DMS114 treated with DMSO at 0.1 percent for 48 hours (cell line): ENCODE measurements around the gene SBF2.
A peak's percentile ranks its signal among the peaks of the same experiment; 100 is the strongest.

Experiments
- DNase-seq: peaks from one replicate; lab custom pipeline; 2025; ENCODE audit not compliant: unreplicated experiment; lab: John Stamatoyannopoulos, UW

The SBF2 gene

DNA sequence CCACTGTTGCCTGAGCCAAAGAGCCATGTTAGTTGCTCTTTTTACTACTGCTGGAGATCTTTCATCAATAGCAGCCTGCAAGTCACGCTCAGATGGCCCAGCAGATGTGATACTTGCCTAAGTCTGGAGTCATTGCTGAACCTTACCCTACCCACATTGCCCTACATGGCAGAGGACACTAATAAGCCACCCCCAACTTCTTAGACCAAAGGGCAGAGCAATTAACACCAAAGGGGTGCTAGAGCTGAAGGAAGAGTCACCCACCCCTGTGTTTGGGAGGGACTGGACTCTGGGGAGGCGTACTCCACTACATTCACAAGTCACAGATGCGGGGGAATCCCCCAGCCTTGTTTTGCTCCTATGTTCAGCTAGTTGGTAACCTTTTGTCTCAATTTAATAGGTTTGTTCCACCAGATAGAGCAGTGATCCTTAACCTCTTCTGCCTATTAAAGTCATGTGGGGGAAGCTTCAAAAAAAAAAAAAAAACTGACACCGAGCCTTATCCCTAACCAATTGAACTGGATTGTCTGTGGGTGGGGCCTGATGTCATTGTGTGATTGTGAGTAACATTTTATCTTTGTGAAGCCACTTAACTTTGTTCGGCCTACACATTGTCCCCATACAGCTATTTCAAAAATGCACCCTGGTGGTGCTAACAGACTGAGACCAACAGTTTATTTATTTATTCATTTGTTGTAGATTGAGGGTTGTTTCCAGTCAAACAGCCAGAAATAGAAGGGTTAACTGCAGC, 23.9 kb upstream of the SBF2 start:
- no peak for DNase-seq

DNA sequence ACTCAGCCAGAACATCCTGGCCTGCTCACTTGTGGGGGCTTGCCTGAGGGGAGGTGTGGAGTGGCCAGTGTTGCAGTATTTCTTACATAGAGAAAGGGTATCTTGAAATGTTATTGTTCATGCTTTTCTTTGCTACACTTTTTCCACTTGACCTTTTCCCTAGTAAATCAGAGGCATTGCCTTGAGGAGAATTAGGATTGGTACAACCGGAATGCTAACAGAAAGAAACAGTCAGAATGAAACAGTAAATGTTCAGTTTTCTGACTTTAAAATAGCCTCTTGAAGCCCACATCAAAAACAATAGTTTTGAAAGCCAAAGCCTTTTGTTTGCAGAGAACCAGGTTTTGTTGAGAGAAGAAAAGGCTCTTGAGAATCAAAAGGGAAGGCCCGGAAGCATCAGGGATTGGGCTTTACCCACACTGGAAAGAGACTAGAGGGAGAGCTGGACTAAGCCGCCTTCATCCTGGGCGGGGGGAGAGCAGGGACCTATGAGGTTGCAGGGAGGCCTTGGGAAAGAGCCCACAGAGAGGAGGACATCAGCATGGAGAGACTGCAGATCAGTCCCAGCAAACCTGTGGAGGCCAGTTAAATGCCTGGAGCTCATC, 23.2 kb upstream of the SBF2 start:
- no peak for DNase-seq

DNA sequence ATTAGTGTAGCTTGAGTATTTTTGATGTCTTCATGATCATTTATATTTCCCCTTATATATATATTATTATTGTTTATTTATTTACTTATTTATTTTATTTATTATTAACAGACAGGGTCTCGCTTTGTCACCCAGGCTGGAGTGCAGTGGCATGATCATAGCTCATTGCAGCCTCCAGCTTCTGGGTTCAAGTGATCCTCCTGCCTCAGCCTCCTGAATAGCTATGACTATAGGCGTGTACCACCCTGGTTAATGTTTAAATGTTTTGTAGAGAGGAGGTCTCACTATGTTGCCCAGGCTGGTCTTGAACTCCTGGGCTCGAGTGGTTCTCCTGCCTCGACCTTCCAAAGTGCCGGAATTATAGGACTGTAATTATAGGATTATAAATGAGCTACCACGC, 21.1 kb upstream of the SBF2 start:
- no peak for DNase-seq

DNA sequence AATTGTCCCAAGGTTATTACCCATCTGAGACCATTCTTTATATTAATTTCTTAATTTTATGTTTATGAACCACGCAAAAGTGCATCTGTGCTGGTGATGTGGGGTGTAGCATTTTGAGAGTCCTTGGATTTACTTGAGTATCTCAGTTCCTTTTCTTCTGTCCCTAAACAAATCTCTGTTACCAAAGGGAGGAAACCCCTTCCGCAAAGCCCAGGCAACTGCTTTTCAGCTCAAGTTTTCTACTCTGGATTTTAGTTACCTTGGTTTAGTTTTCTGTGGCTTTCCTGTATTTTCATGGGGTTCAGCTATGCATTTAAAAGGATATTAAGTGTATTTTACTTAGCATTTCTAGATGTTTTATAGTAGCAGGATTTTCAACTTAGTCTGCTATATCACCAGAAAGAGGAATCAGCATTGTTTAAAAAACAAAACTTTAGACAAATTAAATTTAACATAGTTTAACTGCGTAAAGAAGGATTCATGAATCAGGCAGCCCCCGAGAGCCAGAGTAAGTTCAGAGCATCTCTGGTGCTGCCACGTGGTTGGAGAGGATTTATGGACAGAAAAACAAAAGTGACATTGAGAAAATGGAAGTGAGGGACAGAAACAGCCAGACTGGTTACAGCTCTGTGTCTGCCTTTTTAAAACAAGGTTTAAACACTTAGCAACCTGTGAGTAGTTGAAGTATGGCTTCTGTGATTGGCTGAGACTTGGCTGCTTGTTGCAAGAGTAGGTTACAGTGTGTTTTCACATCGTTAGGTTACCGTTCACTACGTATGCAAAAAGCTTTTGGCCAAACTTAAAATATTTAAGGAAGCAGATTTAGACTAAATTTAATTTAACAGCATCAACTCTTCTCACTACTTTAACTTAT, 20.4 kb upstream of the SBF2 start:
- DNase-seq, result peak; percentile 66

DNA sequence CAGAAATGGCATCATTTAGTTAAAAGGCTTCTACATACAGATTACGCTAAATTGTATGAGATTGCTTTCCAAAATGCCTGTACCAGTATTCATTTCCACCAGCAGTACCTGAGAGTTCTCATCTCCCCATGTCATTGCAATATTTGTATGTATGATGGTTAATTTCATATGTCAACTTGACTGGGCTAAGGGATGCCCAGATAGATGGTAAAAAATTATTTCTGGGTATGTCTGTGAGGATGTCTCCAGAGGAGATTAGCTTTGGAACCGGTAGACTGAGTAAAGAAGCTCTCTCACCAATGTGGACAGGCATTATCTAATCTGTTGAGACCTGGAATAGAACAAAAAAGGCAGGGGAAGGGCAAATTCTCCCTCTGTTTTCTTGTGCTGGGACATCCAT, 17.8 kb upstream of the SBF2 start:
- DNase-seq, result no peak

DNA sequence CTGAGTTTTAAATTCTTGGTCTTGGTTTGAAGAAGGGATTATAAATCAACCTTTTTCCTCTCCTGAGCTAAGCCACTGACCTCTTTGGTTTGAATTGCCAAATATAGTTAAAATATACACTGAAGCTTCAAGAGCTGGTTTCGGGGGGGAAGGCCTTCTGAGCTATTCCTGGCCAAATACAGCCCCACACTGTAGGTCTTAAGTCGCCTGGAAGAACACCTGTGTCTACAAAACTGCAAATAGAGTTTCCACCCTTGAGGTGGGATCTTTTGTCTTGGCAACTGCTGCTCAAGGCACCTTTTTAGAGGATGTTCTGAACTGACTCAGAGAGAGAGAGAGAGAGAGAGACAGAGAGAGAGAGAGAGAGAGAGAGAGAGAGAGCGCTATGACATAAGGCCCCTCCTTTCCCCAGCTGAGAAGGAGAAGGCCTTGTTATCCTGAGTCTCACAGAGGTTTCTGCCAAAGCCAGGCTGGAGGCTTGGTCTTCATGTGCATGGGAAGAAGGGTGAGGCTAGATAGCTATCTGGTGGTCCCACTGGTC, 16.4 kb upstream of the SBF2 start:
- DNase-seq, result no peak

DNA sequence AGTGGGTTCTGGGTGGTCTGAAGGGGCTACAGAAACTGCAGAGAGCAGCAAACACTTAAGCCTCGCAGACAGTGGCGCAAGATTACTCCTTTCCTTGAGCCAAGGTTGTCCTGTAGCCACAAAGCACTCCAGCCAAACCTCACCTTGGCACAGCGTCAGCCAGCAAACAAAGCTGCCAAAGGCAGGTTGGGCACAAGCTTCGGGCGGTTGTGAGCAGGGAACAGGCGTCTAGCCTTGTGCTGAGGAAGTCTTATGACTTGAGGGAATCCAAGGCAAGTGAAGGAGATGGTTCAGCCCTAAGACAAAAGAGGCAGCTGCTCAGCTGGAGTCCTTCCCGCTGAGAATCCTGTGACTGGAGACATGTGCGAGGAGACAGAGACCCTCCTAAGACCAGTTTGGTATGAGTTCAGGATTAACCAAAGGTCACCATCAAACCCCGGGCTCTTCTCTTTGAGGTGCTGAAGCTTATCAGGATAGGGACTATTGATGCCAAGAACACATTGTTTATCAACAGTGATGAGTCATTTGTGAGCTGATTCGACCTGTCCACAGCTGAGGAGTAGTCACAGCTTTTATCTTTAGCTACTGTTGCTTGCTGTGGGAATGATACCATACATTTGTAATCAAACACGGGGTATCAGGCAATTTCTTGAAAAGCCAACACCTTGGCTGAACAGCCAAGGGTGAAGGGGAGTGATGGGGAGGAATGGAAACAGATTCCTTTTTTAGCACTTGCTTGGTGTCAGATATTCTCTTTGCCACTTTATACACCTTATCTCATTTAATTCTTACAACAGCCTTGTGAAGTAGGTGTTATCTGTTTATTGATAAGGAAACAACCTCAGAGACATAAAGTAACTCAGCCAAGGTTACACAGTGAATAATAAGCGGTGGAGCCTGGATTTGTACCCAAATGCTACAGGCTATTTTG, 15.4 kb upstream of the SBF2 start:
- DNase-seq, result no peak

DNA sequence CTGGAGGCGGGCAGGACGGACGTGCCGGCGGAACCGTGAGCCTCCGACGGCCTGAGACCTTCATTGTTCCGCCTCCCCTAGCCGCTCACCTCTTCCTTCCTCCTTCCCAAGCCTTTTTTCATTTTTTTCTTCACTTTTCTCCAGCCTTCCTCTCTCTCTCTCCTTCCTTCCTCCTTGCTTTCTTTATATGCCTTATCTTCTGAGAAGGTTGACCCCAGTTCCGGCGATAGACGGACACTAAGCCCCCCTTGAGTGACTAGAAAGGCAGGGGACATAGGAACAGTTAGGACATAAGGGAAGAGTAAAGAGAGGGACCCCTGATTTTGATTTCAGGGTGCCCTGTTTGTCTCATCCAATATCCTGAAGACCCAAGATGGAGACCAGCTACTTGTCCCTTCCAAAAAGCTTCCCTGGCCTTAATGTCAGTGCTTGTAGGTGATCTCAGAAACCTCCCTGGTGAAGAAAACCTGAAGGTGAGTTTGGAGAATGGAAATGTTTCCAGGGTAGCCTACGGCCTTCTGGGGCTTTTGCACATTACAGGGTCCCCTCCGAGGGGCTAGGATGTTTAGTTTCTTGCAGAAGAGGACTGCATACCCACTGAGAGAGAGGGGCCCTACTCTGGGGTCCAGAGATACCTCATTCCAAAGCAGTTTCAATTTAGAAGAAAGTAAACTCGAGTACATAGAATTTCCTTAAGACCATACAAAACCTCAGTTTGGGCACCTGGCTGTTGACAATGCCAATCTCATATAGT, 14.4 kb upstream of the SBF2 start:
- no peak for DNase-seq

DNA sequence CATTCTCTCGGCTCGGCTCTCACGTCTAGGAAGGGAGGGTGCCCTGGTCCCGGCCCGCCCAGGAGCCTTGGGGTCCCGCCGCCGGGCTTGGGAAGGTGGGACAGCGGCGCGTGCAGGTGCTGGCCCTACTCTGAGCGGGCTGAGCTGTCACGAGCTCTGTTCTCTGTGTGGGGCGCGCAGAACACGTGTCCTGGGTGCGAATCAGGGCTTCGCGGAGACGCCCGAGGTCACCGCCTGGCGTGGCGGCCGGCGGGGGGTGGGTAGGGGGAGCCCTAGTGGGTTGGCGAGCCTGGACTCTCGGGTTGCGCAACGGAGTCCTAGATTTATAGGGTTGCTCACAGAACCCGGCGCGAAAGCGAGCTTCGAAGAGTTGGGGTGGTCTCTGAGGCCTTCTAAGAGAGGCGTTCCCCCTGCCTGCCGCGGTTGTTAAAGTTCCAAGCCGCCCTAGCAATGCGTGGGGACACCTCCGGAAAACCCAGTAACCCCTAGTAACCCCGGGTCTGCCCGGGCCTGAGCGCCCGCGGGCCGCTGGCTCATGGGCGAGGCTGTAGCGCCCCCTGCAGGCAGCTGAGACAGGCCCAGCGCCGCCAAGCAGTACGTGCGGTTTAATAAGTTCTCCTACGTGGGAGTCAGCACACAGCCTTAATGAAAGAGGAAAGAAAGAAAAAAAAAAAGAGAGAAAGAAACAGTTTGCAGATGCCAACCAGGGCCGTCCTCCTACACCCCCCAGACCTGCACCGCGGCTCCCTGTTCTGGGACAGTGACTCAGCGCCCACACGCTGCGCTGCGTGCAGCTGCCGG, 13.6 kb upstream of the SBF2 start:
- DNase-seq, result peak; percentile 40

DNA sequence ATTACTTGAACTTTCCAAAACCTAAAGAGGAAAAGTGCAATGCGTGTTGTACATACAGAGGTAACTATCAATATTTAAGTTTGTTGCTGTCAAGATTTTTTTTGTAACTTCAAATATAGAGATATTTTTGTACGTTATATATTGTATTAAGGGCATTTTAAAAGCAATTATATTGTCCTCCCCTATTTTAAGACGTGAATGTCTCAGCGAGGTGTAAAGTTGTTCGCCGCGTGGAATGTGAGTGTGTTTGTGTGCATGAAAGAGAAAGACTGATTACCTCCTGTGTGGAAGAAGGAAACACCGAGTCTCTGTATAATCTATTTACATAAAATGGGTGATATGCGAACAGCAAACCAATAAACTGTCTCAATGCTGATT, 13.0 kb upstream of the SBF2 start:
- no peak for DNase-seq

DNA sequence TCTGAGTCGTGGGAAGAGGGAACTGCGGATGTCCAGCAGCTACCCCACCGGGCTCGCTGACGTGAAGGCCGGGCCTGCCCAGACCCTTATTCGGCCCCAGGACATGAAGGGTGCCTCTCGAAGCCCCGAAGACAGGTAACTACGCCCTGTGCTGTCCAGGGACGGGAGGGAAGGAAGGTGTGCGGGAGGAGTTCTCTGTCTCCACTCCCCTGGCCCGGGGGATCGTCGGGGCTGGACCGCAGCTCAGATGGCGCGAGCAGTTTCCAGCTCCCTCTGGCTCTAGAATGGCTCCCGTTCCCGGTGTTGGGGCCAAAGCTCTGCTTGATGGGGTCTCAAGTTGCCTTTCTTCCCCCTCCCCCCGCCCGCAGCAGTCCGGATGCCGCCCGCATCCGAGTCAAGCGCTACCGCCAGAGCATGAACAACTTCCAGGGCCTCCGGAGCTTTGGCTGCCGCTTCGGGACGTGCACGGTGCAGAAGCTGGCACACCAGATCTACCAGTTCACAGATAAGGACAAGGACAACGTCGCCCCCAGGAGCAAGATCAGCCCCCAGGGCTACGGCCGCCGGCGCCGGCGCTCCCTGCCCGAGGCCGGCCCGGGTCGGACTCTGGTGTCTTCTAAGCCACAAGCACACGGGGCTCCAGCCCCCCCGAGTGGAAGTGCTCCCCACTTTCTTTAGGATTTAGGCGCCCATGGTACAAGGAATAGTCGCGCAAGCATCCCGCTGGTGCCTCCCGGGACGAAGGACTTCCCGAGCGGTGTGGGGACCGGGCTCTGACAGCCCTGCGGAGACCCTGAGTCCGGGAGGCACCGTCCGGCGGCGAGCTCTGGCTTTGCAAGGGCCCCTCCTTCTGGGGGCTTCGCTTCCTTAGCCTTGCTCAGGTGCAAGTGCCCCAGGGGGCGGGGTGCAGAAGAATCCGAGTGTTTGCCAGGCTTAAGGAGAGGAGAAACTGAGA, 12.2 kb upstream of the SBF2 start:
- DNase-seq, result no peak

DNA sequence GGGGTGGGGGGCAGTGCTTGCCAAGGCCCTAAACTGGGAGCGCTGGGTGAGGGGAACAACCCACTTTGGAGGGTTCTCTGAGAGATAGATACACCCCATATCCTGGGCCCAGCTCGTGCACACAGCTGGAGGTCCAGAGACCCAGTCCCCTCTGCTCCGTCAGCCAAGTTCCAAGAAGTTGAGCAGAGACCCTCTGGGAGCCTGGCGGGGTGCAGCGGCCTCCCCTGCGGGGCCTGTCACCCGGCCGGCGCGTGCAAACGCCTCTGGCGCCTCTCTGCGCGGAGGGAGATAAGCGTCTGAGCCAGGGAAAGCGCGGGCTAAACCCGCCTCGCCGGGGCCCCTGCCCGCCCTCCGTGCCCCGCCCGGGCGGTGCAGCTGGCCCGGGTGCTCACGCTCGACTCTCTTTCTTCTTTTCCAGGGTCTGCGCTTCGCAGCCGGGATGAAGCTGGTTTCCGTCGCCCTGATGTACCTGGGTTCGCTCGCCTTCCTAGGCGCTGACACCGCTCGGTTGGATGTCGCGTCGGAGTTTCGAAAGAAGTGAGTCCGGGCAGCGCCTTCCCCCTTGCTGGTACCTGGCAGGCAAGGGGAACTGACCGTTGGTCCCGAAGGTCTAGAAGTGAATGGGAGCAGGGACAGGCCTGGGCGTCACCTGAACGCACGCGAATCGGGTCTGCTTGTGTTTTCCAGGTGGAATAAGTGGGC, 11.4 kb upstream of the SBF2 start:
- DNase-seq, result no peak

DNA sequence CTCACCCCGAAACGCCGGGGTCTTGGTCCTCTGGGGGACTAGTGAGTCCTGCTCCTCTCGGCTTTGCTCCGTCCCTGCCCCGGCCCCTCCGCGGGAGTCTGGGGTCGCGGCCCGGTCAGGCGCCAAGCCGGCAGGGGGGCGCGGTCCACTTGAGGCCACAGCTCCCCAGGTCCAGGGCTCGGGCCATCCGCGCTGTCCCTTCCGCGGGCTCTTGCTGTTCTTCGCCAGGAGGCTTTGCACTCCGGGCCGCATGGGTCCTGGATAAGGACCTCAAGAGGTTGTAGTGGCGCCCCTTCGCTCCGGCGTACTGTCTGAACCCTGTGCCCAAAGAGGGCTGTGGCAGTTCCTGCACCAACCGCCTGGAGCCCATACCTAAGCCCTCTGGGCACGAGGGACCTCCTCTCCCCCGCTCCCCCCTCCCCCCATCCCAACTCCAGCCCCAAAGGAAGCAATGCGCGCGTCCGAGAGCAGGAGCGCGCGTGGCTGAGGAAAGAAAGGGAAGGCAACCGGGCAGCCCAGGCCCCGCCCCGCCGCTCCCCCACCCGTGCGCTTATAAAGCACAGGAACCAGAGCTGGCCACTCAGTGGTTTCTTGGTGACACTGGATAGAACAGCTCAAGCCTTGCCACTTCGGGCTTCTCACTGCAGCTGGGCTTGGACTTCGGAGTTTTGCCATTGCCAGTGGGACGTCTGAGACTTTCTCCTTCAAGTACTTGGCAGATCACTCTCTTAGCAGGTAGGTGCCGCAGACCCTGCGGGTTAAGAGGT, 10.7 kb upstream of the SBF2 start, which contains the start of gene ADM:
Gene ADM, plus strand, starts transcription at position 579 of the 767 bp plus-strand sequence. CDS start 628 bp downstream, outside the sequence.
- DNase-seq, result peak; percentile 67

DNA sequence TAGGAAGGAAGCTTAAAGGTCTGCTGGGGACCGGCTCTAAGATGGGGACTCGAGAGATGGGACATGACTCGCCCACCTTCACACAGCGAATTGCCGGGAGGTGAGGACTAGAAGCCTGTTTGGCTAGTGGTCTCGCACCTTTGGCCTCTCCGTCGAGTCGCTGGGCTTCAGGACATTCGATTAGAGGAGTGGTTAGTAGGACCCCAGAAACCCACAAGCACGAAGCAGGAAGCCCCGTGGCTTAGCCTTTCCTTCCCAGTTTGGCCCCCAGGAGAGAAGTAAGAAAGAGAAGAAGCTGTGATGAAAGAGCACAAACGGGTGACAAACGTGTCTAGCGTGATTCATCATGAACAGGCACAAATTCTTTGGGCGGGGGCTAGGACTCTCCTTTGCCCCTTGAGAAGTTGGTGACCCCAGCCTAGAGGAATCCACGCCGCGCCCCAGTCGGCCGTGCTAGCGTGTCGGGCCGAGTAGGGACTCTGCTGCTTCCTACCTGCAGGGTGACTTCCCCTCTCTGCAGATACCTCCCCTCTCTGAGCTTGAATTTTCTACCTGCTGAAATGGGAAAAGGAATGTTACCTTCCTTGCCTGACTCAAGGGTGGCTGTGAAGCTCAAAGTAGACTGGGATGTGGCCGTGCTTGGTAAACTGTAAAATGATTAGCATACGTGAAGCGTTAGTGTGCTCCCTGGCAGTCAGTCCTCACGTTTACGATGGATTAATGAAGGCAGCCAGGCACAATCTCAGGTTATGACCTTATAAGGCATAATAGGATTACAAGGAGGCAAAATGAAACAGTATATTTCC, 9.7 kb upstream of the SBF2 start:
- no peak for DNase-seq

DNA sequence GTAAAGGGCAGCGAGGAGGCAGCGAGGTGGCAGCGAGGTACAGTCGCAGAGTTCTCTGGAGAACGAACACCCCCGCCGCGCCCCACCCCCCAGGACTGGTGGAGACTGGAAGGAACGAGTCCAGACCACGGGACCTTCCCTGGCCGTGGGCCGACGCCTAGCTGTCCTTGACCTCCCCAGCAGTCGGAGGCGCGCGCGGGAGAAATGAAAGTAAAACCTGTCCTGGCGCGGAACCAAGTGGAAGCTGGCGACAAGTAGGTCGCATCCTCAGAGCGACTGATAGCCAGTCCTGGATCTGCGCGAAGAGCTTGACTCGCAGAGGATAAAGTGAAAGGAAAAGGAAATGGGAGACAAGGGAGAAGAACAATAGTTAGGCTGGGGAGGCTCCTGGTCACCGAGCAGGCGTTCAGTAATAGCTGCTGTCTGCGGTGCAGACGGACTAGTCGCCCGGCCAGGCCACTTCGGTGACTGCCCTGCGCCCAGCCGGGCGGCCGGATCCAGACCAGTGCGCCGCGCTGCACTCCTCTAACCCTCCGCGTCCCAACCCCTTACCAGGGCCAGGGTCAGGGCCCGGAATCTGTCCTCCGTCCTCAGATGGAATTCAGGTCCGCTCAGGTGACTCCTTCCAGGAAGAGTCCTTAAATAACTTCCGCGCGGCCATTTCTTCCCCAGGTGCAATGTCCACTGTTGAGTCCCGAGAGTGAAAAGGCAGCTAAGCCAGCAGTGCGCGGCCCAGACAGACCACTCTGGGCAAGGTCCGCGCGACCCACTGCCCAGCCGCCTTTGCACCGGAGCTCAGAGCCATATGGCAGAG, 8.9 kb upstream of the SBF2 start:
- DNase-seq, result peak; percentile 27
